Measurements from ENCODE around the gene HTRA3.

Gene HTRA3

DNA sequence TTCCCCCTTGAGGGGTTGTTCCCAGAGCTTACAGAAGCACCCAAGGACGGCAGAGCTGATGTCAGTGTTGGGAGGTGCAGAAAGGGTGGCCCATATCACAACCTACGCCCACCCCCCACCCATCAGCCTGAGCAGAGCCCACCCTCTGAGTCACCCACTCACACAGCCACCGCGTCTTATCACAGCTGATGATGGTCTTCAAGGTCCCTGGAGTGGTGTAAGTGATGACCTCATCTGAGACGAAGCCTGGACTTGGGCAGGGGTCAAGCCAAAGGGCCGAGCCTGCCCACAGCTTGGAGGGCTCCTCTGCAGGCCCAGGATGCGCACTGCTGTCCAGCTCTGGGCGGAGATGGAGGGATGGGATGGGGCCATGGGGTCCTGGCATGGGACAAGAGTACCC lies 3.0 kb upstream of the HTRA3 start:
- DNase-seq (ENCODE audit: low read depth in 3 of 3), result no peak

DNA sequence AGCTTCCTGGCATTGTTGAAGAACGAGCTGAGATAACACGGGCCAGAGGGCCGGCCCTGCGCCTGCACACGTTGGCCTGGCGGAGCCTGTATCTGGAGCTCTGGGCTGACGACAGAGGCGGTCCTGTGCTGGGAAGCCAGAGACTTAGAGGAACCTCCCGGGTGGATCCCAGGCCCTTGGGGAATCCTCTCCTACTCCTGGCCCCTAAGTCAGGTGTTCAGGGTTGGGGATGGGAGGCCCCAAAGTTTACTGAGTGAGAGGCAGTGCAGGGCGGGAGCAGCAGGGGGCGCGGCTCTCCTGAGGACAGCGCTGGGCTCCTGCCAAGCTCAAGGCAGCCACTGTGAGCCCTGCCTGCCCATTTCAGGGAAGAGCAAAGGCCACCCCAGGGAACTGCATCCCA lies 2.5 kb upstream of the HTRA3 start:
- DNase-seq (ENCODE audit: low read depth in 3 of 3), result peak in 1 of 3 experiments; percentile 38

DNA sequence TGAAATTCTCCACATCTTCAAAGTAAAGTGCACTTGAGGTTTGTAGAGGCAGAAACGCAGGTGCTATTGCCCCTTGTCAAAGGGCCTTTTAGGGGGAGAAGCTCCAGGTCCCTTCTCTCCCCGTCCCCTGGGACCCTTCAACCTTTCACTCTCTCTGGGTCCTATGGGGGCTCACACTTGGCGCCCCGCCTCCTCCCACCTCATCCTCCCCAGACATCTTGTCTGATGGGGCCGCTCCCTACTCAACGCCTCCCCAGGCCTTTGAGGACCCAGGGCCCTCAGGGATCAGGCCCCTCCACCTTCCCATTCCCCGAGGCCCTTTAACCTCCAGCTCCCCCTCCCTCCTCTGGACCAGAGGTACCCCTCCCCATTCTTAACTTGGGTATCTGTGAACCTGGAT lies 1.3 kb upstream of the HTRA3 start:
- DNase-seq (ENCODE audit: low read depth in 3 of 3), result no peak

DNA sequence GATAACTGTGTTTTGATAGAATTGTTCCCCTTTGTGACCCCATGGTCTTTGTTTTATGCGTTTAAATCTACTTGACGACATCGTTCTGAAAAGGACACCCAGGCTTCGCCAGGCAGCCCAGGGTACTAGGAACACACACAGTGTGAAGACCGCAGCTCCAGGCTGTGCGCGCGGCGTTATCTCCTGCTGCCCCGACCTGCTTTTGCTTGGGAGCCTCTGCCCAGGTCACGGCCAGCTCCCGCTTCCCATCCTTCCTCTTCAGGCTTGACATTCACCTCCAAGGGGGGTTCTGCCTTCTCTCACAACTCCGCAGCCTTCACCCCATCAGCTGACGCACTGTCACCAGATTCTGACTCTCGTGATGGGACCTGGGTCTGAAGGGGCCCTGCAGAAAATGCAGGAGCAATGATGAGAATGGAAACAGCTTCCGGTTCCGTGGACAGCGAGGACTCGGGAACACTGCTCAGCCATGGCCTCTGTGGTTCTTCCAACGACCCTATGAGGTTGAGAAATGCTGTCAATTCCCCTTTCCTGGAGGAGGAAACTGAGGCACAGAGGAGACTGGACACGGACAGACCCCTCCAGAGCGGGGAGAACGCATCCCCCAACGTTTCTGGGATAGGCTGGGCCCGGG lies 536 bp upstream of the HTRA3 start:
- DNase-seq (ENCODE audit: low read depth in 3 of 3), result no peak

DNA sequence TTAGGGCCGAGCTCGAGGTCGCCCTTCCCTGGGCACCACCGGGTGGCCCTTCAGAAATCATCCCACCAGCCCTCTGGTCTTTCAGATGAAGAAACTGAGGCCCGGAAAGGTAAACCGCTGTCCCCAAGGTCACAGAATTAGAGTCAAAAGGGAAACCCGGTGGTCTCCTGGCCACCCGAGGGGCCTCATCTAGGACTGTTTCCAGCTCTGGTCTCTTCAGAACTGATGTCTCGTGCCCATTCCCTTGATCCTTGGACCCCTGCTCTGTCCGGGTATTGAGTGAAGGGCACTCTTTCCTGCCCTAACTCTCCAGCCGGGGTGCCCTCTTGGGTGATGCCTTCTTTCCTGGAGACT lies 841 bp downstream of the HTRA3 start:
- no peak for DNase-seq (ENCODE audit: low read depth in 3 of 3)

DNA sequence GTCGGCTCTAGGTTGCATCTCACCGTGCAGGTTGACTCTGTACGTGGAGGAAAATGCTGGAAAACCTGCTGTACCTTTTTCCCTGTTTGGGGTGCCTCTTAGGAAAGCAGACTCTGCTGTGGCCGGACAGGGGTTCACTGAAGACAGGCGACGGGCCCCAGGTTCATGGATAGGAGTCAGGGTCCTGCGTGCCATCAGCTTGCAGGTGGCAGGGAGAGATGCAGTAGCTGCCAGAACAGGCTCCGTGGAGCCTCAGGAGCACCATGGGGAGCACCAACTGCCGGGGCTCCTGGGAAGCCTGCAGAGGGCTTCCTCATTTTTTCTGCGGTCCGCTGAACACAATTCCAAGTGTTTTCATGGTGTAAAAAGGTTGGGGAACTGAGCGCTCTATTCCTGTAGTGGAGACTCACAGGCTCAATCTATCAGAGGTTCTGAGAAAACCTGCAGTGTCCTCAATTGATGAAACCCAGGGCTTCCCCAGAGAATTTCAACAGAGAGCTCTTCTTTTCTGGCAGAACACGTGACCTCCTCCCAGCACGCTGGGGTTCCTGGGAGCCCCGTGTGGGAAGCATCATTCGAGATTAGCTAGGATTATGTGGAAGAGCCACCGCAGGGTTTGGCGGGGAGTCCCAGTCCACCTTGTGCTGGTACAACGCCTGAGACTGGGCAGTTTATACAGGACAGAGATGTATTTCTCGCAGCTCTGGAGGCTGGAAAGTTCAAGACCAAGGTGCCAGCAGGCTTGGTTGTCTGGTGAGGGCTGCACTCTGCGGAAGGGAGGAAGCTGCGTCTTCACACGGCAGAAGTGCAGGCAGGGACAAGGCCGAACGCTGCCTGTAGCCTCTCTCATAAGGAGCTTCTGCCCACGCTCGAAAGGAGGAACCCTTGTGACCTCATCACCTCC lies 1.6 kb downstream of the HTRA3 start:
- DNase-seq (ENCODE audit: low read depth in 3 of 3), result no peak

DNA sequence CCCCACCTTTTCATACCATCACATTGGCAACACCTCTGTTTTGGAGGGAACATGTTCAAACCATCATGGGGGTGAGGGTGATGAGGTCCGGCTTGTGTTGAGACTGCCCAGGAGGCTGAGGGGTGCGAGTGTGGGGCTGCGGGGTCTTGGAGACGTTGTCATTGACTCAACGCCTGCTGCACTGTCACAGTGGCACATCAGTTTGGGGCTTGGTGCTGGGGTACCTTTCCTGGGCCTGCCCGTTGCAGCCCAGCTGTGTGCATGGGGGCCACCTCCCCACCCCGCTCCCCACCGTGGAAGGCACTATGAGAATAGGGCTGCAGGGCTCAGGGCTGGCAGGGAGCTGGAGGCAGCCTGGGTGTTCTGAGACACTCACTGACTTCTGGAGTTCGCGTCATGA lies 2.3 kb downstream of the HTRA3 start:
- DNase-seq (ENCODE audit: low read depth in 3 of 3), result no peak

DNA sequence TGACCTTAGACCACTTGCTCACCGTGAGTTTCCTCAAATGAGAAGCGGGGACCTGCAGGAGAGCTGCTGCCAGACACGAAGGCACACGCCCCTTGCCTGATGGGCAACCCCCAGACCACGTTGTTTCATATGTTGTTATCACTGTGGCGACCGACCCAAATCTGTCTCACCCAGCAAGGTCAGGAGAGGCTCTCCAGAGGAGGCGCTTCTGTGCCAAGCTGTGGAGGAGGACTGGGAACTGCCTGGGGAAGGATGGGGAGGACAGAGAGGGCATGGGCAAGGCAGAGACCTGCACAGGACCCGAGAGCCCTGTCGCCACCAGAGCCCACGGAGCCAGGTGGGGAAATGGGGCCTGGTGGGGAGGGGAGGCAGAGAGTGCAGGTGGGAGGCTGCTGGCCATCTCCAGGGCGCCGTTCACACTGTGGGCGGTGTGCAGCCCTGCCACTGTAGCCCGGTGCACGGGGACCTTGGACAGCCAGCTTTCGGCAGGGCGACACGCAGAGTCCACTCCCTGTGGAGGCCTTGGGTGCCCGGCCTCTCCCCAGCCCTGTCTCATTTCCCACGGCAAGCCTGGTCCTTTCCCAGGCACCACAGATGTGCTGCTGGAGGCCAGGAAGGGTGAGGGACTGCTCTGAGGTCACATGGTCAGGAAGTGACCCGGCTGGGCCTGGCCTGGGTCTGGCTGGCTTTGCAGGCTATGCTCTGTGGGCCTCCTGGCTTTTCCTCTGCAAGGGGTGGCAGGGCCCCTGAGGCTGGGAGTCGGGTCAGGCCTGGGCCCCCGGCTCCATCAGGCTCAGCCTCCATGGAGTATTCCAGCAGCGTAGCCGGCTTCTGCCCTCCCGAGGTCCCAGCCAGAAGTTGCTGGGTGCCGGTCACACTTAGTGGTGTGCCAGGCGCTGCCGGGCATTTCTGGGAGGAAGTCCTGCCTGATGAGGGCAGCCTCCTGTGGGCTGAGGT lies 3.2 kb downstream of the HTRA3 start:
- no peak for DNase-seq (ENCODE audit: low read depth in 3 of 3)

DNA sequence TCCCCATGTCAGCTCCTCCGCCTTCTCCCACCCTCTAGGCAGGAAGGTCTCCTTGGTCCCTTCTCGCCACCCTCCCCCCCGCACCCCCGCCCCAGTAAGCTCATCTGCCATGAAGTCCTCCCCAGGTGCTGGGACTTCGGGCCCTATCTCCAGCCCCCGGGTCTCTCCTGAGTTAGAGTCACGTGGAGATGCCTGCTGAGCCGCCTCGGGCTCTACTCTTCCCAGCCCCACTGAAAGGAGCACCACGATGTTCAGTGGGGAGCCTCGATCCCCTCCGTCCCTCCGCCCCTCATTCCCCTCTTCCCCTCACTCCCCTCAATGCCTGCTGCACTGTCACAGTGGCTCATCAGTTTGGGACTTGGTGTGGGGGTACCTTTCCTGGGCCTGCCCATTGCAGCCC lies 3.9 kb downstream of the HTRA3 start:
- no peak for DNase-seq (ENCODE audit: low read depth in 3 of 3)

DNA sequence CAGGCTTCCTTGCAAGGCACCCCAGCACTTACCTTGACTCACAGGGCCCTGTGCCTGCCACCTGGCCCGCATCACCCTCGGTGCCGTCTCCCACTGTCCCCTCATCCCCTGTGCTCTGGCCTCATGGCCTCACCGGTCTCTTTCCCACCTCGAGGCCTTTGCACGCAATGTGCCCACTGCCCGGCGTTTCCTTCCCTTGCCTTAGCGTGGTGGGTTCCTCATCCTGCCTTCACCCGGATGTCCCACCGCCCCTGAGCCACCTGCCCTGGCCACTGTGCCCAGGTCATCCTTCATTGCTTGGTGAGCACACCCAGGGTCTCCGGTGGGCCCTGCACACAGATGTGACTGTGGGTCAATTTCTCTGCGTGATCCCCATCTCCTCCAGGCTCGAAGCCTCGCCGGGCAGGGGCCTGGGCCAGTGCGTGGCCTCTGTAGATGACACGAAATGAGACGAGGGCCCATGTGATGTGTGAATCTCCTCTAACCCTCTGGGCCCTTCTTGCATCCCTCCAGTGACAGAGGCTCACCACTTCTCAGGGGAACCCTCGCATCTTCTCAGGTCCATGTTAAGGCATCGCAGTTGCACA lies 4.6 kb downstream of the HTRA3 start:
- no peak for DNase-seq (ENCODE audit: low read depth in 3 of 3)

DNA sequence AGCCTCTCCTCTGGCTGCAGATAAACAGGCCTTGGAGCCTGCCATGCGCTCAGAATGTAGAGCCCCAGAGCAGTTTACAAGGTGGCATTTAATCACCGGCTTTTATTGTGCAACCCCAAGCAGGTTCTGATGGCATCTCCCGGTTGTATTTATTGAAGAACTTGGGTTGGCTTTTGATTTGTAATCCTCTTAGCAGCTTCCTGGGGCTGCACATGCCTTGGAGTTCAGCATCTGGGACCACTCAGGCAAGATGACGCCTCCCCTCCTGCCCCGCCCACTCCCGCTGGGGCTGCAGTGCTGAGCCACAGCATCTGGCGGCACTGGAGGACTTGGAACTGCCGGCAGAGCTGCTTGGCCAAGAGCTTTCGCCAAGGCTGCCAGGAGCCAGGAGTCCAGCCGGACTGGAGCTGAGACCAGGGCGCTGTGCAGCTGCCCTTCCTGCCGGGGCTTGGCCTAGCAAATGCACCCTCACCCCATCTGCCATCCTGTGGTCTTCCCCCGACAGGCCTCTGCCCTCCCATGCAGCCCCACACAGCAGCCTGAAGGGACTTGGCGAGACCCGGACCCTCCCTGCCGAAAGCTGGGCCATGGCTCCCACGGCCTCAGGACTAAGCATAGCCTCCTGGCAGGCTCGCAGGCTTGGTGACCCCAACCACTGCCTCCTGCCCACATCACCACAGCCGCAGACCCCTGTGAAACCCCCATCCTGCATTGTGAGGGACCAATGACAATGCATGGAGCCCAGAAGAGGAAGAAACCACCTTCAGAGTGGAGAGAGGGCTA lies 5.4 kb downstream of the HTRA3 start:
- no peak for DNase-seq (ENCODE audit: low read depth in 3 of 3)

DNA sequence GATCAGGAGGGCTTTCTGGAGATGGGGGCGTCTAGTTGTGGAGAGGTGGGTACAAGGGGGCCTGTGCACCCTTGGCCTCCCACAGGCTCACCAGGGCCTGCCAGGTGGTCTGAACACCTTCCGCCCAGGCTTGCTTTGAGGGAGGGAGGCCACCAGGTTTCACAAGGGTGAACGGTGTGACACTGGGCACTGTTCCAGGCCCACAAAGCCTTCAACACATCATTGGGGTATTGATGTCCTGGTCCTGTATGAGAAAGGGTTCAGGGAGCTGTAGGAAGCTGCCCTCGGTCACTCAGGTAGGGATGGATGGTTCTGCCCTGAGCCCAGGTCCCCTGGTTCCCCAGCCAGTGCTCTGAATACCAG lies 6.0 kb downstream of the HTRA3 start:
- no peak for DNase-seq (ENCODE audit: low read depth in 3 of 3)

DNA sequence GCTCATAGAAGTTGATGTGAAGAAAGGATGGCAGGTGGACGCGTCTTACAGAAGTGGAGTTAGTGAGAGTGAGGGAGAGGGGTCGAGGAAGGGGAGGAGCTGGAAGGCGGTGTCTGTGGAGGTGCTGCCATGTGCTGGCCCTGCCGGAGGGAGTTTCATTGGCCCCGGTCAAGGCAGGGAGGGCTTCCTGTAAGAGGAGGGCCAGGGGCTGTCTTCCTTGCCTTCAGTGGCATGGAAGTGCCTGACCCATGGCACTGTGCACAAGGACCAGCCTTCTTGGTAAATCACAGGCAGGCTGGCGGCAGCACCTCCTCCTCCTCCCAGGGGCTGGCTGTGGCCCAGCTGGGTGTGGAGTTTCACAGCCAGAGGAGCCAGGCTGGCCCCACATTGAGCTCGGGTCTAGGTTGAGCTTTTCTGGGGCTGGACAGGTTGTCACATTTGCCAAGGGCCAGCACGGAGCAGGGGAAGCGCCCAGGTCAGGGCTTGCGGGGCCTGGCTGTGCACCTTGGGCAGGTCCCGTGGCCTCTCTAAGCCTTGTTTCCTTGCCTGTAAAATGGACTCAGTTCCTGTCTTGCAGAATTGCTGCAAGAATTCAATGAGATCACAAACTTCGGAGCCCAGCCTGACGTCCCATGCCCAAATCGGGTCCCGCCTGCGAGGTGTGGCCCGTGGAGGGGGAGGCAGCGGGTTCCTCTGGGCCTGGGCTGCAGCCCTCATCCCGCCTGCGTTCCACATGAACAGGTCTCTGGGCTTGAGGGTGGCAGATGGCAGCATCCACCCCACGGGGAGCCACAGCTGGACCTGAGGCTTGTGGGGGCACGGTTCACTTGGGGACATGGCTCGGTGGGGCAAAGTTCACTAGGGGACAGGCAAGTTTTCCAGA lies 7.0 kb downstream of the HTRA3 start:
- no peak for DNase-seq (ENCODE audit: low read depth in 3 of 3)

DNA sequence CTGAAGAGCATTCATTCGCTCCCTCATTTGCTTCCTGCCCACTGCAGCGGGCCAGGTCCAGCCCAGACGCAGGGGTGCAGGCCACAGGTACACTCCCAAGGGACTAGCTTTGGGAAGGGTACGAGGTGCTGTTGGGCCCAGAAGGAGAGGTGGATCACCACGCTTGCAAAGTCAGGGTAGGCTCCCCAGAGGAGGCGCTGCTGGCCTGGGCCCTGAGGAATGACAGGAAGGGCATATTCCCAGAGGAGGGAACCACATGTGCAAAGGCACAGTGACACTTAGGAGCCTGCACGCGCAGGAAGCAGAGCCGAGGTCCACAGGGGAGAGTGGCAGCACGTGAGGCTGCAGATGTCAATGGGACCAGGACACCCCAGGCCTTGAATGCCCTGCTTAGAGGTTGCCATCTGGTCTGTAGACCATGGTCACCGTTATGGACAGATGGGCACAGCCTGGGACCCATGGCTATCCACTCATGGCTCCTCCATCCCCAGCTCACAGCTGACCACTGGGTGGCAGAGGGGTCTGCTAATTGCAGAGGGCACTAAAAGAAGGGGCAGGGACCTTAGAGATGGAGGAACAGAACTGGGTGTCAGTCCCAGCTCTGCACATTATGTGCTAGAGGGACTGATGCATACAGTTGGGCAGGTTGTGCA lies 7.9 kb downstream of the HTRA3 start:
- DNase-seq (ENCODE audit: low read depth in 3 of 3), result no peak

DNA sequence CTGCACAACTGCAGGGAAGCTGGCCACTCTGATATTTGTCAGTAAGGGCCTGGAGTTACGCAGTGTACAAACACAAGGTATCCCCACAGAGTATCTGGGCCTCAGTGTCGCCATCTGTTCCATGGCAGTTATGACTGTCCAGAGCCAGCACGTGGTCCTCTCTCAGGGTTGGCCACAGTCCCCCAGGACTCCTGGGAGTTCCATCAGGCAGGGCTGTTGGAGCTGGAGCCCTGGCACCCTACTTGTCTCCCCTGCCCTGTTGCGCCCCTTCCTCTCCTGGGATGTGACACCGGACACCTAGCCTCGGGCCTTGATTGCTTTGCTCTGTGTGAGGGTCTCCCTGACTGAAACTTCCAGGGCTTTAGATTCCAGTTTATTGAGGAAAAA lies 8.4 kb downstream of the HTRA3 start:
- DNase-seq (ENCODE audit: low read depth in 3 of 3), result no peak

DNA sequence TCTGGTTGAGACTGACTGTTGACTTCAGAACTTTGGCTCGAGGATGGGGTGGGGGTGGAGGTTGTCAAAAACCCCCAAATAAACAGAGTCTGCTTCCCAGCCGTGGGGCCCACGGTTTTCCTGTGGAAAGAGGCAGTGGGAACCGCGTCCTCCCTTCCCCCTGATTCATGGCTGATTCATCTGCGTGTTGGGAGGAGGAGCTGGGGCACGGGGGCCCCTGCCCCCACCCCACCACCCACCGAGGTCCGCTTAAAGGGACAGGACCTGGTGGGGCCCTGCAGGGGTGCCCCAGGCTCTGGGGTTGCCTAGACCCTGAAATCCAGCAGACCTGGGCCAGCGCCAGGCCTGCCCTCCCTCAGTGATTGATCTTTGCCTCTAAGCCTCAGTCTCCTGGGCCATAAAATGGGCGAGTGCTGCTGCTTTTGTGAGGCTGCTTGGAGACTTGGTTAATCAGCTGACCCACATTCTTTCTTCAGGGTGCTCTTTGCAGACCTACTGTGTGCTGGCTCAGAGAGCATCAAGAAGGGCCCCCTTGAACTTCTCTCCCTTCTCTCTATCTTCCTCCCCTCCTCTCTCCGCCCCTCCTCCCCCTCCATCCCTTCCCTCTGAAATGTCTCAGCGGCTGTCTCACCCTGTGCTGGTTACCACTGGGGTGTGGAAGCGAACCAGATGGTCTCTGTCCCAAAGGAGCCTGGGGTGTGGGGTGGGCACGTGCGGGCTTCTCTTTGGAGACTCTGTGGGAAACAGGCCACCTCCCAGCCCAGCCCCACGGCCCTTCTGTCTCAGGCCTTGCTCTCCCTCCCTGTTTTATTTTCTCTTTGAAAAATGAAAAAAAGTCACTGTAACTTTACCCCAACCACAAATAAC lies 9.1 kb downstream of the HTRA3 start:
- DNase-seq (ENCODE audit: low read depth in 3 of 3), result no peak

DNA sequence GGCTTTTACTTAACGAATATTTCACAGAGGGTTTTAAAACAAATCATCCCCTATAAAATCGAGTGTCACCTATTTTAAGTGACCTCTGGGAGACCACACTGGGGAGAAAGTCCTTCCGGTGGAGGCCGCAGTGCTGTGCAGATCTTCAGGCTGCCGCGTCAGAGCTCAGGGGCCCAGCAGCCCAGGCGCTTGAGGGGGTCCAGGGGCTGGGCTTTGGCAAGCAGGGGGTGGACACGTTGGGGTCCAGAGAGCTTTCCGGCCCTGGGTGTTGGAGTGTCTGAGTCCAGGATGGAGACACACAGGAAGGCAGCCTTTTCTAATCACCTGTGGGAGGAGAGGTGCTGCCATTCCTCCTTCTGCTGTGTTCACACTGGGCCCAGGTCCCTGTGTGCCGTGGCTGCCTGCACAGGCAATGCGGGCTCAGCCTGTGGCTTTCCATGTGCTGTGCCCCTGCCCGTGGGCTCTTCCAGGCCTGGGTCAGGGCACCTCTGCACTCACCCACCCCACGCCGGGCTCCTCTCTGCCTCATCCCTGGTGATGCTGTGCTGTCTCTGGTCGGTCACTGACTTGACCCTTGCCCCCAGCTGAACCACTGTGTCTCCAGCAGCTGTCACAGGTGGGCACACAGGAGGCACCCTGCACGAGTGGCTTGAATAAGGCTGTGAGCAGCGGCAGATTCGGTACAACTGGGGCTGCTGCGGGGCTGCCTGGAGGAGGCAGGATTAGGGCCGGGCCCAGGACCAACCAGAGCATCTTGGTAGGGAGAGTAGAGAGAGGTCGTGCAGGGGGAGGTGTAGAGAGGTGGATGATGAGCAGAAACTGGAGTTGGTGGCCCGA lies 10.0 kb downstream of the HTRA3 start:
- no peak for DNase-seq (ENCODE audit: low read depth in 3 of 3)
